Lower leg skin (tissue), 4 donors: ENCODE results near the gene TRIP10. TPM values are rescaled to one million over a fixed set of nuclear protein-coding genes. Genes with fewer than 3 reads are reported as not detected.

ENCODE experiments used
- DNase-seq, 2 donors: peaks; one replicate each; pipeline ENCODE4 v3.0.0-alpha.2; 2019; ENCODE audit warnings: low spot score in 2 of 2
- H3K4me3 ChIP-seq: fragments of 200-600 bp; sonication (generic); 2 replicates; pipeline ENCODE4 v1.5.1; 2017; ENCODE audit warnings: mild to moderate bottlenecking, low read depth; ENCODE audit not compliant: poor library complexity, severe bottlenecking
- CTCF ChIP-seq, 3 donors: fragments of 450-650 bp; IDR thresholded peaks; one replicate each; pipeline ENCODE4 v1.5.1; 2016; ENCODE audit warnings: antibody characterized with exemption in 3 of 3, mild to moderate bottlenecking in 3 of 3, moderate library complexity in 2 of 3
- POLR2A ChIP-seq, 2 donors: fragments of 450-650 bp; IDR thresholded peaks; one replicate each; pipeline ENCODE4 v1.6.1; 2016 to 2017; ENCODE audit warnings: antibody characterized with exemption in 2 of 2, mild to moderate bottlenecking in 1 of 2, moderate library complexity in 1 of 2
- WGBS, 2 donors: methylation state at CpG; one replicate each; pipeline ENCODE4 v1.1.5; 2018; 5-methylcytosine and 5-hydroxymethylcytosine counted together
- intact Hi-C: fragments of 100-400 bp; cut with DNase I; formaldehyde crosslinking; loops from one replicate; pipeline ENCODE4 v1.15.0; 2023; ENCODE audit warnings: low total_unique reads
- total RNA-seq, 4 donors: library from RNA; depleted of rRNA; stranded (reverse); fragments of >200 nt; gene quantifications; one replicate each; pipeline ENCODE4 v1.1.0, GENCODE V29; 2016

Gene TRIP10
- total RNA-seq, 4 donors from 2014 or later = 41.2 to 60.2 (median 46.5) TPM

- intact Hi-C loops = no loop called here
- H3K4me3 ChIP-seq = no peak overlapping the region
- WGBS, 2 donors = 68 to 71% methylated on average over 4 of the region's 4 CpGs
- DNase-seq = no peak
- TF ChIP-seq POLR2A (IDR thresholded peaks at IDR 0.05) (no peak), CTCF (IDR thresholded peaks at IDR 0.05) (no peak)
These were observed 38.9 kb downstream of the TRIP10 start for GRCh38 chr19:6778386-6778785.

- H3K4me3 ChIP-seq = no peak overlapping the region
- WGBS, 2 donors = 58 to 64% methylated on average over 4 of the region's 4 CpGs
- DNase-seq = no peak
- TF ChIP-seq POLR2A (IDR thresholded peaks at IDR 0.05) = no peak
- TF ChIP-seq CTCF (IDR thresholded peaks at IDR 0.05) = no peak
- intact Hi-C loops = no loop called here
These were observed 39.7 kb downstream of the TRIP10 start for GRCh38 chr19:6779206-6779605.

GRCh38 chr19:6787393-6787792 is 47.9 kb downstream of the TRIP10 start:
- DNase-seq = no peak
- TF ChIP-seq CTCF (IDR thresholded peaks at IDR 0.05) (no peak), POLR2A (IDR thresholded peaks at IDR 0.05) (no peak)
- WGBS, 2 donors = 93 to 97% methylated on average over 4 of the region's 4 CpGs
- intact Hi-C loops = no loop called here
- H3K4me3 ChIP-seq = no peak overlapping the region

GRCh38 chr19:6788896-6789295 is 49.4 kb downstream of the TRIP10 start:
- TF ChIP-seq POLR2A (IDR thresholded peaks at IDR 0.05) (no peak), CTCF (IDR thresholded peaks at IDR 0.05) (no peak)
- intact Hi-C loops = no loop called here
- WGBS, 2 donors = 44 to 49% methylated on average over 4 of the region's 4 CpGs
- no peak for DNase-seq
- H3K4me3 ChIP-seq = no peak overlapping the region

GRCh38 chr19:6790194-6791128 is 51.0 kb downstream of the TRIP10 start:
- 59 to 60% methylated on average over 5 of the region's 5 CpGs for WGBS, 2 donors
- intact Hi-C loops = no loop called here
- H3K4me3 ChIP-seq = no peak overlapping the region
- no peak for DNase-seq
- TF ChIP-seq CTCF (IDR thresholded peaks at IDR 0.05) (no peak), POLR2A (IDR thresholded peaks at IDR 0.05) (no peak)
